MM.1S (cell line): ENCODE results near the gene STK32C.

Experiments used
- DNase-seq: peaks from one replicate; pipeline ENCODE4 v3.0.0-alpha.2; 2015
- H2AFZ ChIP-seq: fragments of 300-600 bp; sonication (generic); 2 replicates; pipeline ENCODE4 v1.6.0; 2016; ENCODE audit warnings: antibody characterized with exemption, low read length
- H3F3A ChIP-seq: fragments of 300-600 bp; sonication (generic); 2 replicates; pipeline ENCODE4 v1.6.1; 2016; ENCODE audit warnings: mild to moderate bottlenecking, antibody characterized with exemption, low read length, moderate library complexity, mixed read lengths; ENCODE audit not compliant: insufficient read depth
- H3K27ac ChIP-seq: fragments of 300-600 bp; sonication (generic); 2 replicates; pipeline ENCODE4 v1.5.1; 2016; ENCODE audit warnings: mild to moderate bottlenecking, low read length
- H3K27me3 ChIP-seq: fragments of 300-600 bp; sonication (generic); replicated peaks from 2 replicates; pipeline ENCODE4 v1.6.0; 2016; ENCODE audit warnings: low read length; ENCODE audit not compliant: insufficient read depth
- H3K36me3 ChIP-seq: fragments of 300-600 bp; sonication (generic); replicated peaks from 2 replicates; pipeline ENCODE4 v1.6.1; 2016; ENCODE audit warnings: mild to moderate bottlenecking, low read length, mixed read lengths; ENCODE audit not compliant: insufficient read depth
- H3K4me1 ChIP-seq: fragments of 300-600 bp; sonication (generic); 2 replicates; pipeline ENCODE4 v1.6.1; 2016; ENCODE audit warnings: low read length, mixed read lengths
- H3K4me2 ChIP-seq: fragments of 300-600 bp; sonication (generic); 2 replicates; pipeline ENCODE4 v1.6.0; 2016; ENCODE audit warnings: low read depth, low read length
- H3K4me3 ChIP-seq: fragments of 300-600 bp; sonication (generic); 2 replicates; pipeline ENCODE4 v1.5.1; 2016; ENCODE audit warnings: low read length, mixed read lengths
- H3K79me2 ChIP-seq: fragments of 300-600 bp; sonication (generic); 2 replicates; pipeline ENCODE4 v1.6.1; 2016; ENCODE audit warnings: mixed run types, low read length, mixed read lengths
- H3K9ac ChIP-seq: fragments of 300-600 bp; sonication (generic); 2 replicates; pipeline ENCODE4 v1.6.1; 2016; ENCODE audit warnings: low read length, mixed read lengths
- H3K9me2 ChIP-seq: fragments of 300-600 bp; sonication (generic); replicated peaks from 2 replicates; pipeline ENCODE4 v1.6.1; 2016; ENCODE audit warnings: mild to moderate bottlenecking, low read length, mixed read lengths; ENCODE audit not compliant: insufficient read depth
- H3K9me3 ChIP-seq: fragments of 300-600 bp; sonication (generic); replicated peaks from 2 replicates; pipeline ENCODE4 v1.6.1; 2016; ENCODE audit warnings: mild to moderate bottlenecking, low read length, mixed read lengths; ENCODE audit not compliant: insufficient read depth
- H4K20me1 ChIP-seq: fragments of 300-600 bp; sonication (generic); 2 replicates; pipeline ENCODE4 v1.6.1; 2016; ENCODE audit warnings: mild to moderate bottlenecking, low read length, moderate library complexity, mixed read lengths; ENCODE audit not compliant: insufficient read depth
- EZH2 ChIP-seq: fragments of 300-600 bp; sonication (generic); optimal IDR thresholded peaks from 2 replicates; pipeline ENCODE3; 2017; ENCODE audit warnings: low read depth, mild to moderate bottlenecking, antibody characterized with exemption, low read length, mixed read lengths
- EZH2phosphoT487 ChIP-seq: fragments of 300-600 bp; sonication (generic); IDR thresholded peaks from 2 replicates; pipeline ENCODE4 v1.6.1; 2018; ENCODE audit warnings: antibody characterized with exemption, low read length
- TF ChIP-seq, protein P1 (sequence below): fragments of 300-600 bp; sonication (generic); IDR thresholded peaks from 2 replicates; pipeline ENCODE4 v1.5.1; 2016; ENCODE audit warnings: antibody characterized with exemption, low read length, mixed read lengths

The STK32C gene

GRCh38 chr10:132207536-132208461, 100.0 kb downstream of the STK32C start:
- no peaks in the 10 kb centered on the region for H3K36me3 ChIP-seq
- no peak overlapping the region for H3K9ac ChIP-seq
- H2AFZ ChIP-seq = no peak overlapping the region
- H3F3A ChIP-seq = no peaks in the 10 kb centered on the region
- H3K4me1 ChIP-seq = no peaks in the 10 kb centered on the region
- H3K9me3 ChIP-seq = no peaks in the 10 kb centered on the region
- H3K9me2 ChIP-seq = no peaks in the 10 kb centered on the region
- H3K4me3 ChIP-seq = no peak overlapping the region
- H3K79me2 ChIP-seq = no peaks in the 10 kb centered on the region
- H3K27me3 ChIP-seq = no peaks in the 10 kb centered on the region
- no peak overlapping the region for H3K27ac ChIP-seq
- H4K20me1 ChIP-seq = no peaks in the 10 kb centered on the region
- DNase-seq = no peak
- H3K4me2 ChIP-seq = no peak overlapping the region
- TF ChIP-seq, protein P1, sequence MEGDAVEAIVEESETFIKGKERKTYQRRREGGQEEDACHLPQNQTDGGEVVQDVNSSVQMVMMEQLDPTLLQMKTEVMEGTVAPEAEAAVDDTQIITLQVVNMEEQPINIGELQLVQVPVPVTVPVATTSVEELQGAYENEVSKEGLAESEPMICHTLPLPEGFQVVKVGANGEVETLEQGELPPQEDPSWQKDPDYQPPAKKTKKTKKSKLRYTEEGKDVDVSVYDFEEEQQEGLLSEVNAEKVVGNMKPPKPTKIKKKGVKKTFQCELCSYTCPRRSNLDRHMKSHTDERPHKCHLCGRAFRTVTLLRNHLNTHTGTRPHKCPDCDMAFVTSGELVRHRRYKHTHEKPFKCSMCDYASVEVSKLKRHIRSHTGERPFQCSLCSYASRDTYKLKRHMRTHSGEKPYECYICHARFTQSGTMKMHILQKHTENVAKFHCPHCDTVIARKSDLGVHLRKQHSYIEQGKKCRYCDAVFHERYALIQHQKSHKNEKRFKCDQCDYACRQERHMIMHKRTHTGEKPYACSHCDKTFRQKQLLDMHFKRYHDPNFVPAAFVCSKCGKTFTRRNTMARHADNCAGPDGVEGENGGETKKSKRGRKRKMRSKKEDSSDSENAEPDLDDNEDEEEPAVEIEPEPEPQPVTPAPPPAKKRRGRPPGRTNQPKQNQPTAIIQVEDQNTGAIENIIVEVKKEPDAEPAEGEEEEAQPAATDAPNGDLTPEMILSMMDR = no peak
- TF ChIP-seq EZH2 (no peak), EZH2phosphoT487 (no peak)

DNA sequence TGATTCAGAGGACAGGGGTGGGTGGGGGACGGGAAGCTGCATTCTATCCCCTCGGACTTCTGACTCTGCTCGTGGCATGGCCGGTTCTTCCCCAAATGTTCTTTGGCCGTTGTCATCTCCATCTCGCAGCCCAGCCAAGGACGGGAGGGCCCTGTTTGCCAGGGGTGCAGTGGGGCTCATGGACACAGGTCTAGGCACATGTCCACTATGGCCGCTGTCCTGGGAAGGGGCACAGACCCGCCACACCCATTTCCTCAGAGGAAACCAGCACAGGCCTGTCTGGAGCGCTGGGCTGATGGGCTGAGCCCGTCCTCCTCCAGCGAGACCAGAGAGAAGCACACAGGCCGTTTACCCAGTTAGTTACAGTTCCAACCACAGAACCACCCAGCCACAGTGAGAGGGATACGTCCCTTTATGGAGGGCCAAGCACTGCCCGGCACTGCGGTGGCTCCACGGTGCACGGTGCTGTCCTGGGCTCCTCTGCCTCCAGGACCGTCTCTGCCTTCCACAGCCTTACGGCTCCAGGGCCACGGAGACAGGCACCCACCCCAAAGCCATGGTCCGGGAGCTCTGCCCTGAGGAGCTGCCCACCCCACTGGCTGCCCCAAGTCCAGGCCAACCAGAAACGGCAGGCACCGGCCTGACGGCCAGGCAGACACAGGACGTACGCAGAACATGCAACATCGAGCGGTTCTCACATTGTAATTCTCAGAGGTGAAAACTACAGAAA, 100.8 kb downstream of the STK32C start:
- Histone ChIP-seq H3K36me3 (no peaks in the 10 kb centered on the region), H3K27me3 (no peaks in the 10 kb centered on the region), H3K9me3 (no peaks in the 10 kb centered on the region), H3K27ac (no peak overlapping the region), H3K4me3 (no peak overlapping the region), H3K4me2 (no peak overlapping the region), H4K20me1 (no peaks in the 10 kb centered on the region), H3K4me1 (no peaks in the 10 kb centered on the region), H3K9me2 (no peaks in the 10 kb centered on the region), H3F3A (no peaks in the 10 kb centered on the region), H2AFZ (no peak overlapping the region), H3K9ac (no peak overlapping the region), H3K79me2 (no peaks in the 10 kb centered on the region)
- no peak for DNase-seq
- TF ChIP-seq EZH2 (no peak), EZH2phosphoT487 (no peak)
- TF ChIP-seq, protein P1 = no peak

- Histone ChIP-seq H3K36me3 (no peaks in the 10 kb centered on the region), H3K9me3 (no peaks in the 10 kb centered on the region), H3K9ac (no peak overlapping the region), H3F3A (no peaks in the 10 kb centered on the region), H4K20me1 (no peaks in the 10 kb centered on the region), H2AFZ (no peak overlapping the region), H3K27ac (no peak overlapping the region), H3K4me1 (no peaks in the 10 kb centered on the region), H3K9me2 (no peaks in the 10 kb centered on the region), H3K79me2 (no peaks in the 10 kb centered on the region), H3K4me3 (no peak overlapping the region), H3K4me2 (no peak overlapping the region), H3K27me3 (no peaks in the 10 kb centered on the region)
- no peak for TF ChIP-seq EZH2
- TF ChIP-seq, protein P1 = no peak
- no peak for TF ChIP-seq EZH2phosphoT487
- DNase-seq = no peak
Measured at GRCh38 chr10:132206377-132206745, 101.4 kb downstream of the STK32C start.
